Inflammatory macrophage (primary cell): ENCODE measurements around the gene CEP250.
"Not testable (repeated sequence)": the region's sequence is repeated elsewhere in the genome, so short reads cannot be mapped to it uniquely, and the experiment has no call there.

ENCODE experiments used
- DNase-seq, 2 donors: peaks; one replicate each; pipeline ENCODE4 v3.0.0-alpha.2; 2020 to 2022

CEP250 gene

GRCh38 chr20:35529552-35529951, 74.2 kb downstream of the CEP250 start, which contains the start of gene C20orf173:
Gene C20orf173, minus strand, starts transcription at chr20:35529652. Its CDS starts 279 bp downstream, at chr20:35529373.
- DNase-seq: no peak

- DNase-seq: peak; percentile 57 to 75
These were observed 84.4 kb downstream of the CEP250 start for GRCh38 chr20:35539756-35540212.

- no peak for DNase-seq
These were observed 85.9 kb downstream of the CEP250 start for GRCh38 chr20:35541118-35541782.

- DNase-seq: peak; percentile 98
These were observed 86.6 kb downstream of the CEP250 start, which contains the start of gene ERGIC3 for GRCh38 chr20:35541783-35542662. Gene ERGIC3, plus strand, starts transcription at chr20:35542078. Its CDS starts 20 bp downstream, at chr20:35542098.

DNA sequence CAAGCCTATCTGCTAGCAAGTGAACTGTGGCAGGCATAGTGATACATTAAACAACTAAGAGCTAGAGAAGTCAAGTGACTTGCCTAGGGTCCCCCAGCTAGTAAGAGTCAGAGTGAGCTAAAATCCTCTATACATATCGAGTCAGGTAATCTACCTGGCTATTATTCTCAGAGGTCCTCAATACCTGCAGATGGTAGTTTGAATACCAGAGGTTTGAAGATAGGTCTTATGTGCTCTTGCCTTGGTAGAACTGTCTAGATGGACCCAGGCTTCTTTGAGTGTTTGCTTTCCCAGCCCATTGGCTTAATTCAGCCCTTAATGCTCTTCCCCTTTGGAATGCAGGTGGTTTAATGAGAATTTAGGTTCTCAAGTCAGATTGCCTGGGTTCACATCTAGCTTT, 87.6 kb downstream of the CEP250 start:
- DNase-seq: no peak

DNA sequence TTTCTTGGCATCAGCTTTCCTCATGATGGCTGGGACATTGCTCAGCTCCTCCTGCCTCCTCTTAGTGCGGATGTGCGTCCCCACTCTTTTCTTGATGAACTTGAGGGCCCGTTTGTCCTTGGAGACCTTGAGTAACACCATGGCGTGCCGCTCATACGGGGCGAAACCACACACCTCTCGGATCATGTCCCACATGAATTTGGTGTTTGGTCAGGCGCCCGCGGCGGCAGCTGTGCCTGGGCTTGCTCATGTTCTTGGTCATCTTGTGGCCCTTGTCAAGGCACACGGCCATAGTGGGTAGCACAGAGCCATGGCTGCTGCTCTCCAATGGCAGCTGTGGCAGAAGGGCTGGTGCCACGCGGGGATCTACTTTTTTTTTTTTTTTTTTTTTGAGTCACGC, 89.0 kb downstream of the CEP250 start:
- no peak for DNase-seq

GRCh38 chr20:35544941-35545340, 89.5 kb downstream of the CEP250 start:
- DNase-seq: not testable (repeated sequence)

DNA sequence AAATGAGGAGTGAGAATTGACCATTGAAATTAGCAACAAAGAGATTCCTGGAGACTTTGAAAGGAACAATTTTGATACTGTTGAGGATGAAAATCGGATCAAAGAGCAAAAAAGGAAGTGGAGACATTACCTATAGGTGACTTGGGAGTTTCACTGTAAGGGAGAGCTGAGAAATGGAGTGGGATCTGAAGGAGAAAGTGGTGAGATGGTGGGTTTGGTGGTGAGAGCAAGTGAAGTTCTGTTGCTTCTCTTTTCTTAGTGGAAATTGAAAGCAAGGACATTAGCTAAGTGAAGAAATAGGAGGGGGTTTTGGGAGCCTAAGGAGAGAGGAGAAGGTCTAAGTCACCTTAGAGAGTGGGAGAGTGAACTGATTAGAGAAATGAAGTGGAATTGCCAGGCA, 90.7 kb downstream of the CEP250 start:
- DNase-seq: no peak

DNA sequence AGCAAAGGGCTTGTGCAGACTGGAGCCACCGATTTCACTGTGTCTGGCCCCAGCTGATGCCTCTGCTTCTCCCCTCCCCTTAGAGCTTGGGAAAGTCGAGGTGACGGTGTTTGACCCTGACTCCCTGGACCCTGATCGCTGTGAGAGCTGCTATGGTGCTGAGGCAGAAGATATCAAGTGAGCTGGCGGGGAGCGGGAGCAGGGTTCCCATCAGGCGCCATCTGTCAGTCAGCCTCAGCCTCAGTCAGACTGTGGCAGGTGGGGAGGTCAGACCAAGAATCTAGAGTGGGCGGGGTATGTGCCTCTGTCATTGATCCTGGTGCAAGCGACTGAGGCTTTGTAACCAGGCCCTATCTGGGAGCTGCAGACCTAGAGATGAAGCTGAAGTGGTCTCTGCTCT, 91.9 kb downstream of the CEP250 start:
- no peak for DNase-seq

DNA sequence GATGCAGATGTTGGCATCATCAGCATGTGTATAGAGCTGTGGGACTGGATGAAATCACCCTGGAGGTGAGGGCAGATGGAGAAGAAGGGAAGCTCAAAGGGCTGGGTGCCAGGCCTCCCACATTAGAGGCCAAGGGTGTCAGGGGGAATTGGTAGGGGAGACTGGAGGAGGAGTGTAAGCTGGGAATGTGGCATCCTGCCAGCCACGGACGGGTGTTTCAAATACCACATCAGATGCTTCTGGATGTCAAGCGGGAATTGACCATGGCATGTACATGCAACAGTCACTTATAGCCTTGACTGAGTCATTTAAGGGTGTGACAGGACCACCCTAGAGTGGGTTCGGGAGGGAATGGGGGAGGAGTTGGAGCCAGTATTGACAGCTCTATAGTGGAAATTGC, 96.1 kb downstream of the CEP250 start:
- DNase-seq: no peak

DNA sequence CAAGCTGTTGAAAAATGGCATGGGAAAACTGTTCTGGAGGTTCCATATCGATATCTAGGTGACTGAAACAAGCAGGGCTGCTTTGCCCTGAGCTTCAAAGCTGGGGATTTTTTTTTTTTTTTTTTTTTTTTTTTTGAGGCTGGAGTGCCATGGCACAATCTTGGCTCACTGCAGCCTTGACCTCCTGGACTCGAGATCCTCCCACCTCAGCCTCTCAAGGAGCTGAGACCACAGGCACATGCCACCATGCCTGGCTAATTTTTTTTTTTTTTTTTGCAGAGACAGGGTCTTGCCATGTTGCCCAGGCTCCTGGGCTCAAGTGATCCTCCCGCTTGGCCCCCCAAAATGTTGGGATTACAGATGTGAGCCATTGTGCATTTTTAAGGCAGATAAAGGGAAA, 97.5 kb downstream of the CEP250 start:
- DNase-seq: no peak

DNA sequence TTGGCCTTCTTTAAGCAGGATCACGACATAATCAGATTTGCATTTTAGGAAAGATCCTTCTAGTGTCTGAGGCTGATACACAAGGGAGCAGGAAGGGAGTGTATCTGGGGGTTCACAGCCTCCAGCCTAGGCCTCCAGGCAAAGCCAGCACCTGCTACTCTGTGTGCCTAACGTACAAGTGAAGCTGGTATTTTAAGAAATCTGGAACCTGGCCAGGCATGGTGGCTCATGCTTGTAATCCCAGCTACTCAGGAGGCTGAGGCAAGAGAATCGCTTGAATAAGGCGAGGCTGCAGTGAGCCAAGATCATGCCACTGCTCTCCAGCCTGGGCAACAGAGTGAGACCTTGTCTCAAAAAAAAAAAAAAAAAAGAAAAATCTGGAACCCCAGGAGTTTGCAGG, 100.1 kb downstream of the CEP250 start:
- DNase-seq: not testable (repeated sequence)

DNA sequence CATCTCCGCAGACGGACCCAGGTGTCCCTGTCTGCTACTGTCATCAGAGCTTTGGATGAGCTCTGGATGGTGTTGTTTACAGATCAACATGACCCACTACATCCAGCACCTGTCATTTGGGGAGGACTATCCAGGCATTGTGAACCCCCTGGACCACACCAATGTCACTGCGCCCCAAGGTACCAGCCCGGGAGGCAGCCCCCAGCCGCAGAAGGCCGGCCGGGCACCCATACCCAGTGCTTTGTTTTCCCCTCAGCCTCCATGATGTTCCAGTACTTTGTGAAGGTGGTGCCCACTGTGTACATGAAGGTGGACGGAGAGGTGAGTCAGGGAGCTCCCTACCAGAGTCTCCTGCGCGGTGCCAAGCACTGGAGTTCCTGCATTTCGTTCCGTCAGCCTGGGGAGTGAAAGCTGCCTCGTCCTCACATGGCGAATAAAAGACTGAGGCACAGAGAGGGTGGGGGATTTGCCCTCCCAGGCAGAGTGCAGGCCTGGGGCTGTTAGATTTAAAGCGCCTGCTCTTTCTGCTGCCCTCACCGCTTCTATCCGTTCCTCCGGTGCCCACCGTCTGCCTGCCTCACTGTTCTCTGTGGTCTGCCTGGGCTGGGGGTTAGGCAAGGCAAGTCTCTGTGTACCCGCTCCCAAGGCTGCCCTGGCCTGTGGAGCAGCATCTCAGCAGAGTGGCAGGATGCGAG, 100.7 kb downstream of the CEP250 start:
- DNase-seq: no peak

DNA sequence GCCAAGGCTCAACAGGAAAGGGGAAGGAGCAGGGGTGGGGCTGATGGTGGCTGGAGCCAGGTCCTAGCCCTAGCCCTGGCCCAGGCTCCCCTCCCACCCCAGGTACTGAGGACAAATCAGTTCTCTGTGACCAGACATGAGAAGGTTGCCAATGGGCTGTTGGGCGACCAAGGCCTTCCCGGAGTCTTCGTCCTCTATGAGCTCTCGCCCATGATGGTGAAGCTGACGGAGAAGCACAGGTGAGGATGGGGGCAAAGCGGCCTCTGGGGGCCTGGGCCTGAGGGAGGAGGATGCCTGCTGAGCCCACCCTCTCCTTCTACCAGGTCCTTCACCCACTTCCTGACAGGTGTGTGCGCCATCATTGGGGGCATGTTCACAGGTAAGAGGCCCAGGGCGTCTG, 101.5 kb downstream of the CEP250 start:
- DNase-seq: no peak

DNA sequence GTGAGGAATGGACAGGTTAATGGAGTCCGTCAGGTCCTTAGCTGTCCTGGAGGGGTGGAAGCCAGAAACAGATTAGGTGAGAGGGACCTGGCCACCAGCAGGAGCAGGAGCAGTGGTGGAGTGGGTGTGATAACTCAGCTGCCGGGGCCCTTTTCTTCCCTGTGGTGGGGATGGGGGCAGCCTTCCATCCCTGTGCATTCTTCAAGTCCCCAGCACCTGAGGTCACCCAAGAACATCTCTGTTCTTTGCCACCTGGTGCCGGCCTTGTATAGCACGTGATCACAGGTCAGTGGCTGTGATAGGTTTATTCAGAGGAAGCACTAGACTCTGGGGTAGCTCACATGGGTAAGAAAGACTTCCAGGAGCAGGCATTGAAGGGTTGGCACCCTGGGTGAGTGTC, 103.1 kb downstream of the CEP250 start:
- DNase-seq: no peak

- no peak for DNase-seq
These were observed 103.8 kb downstream of the CEP250 start for GRCh38 chr20:35559042-35559693.

GRCh38 chr20:35560105-35560511, 104.7 kb downstream of the CEP250 start:
- no peak for DNase-seq

GRCh38 chr20:35560541-35560940, 105.1 kb downstream of the CEP250 start:
- no peak for DNase-seq

DNA sequence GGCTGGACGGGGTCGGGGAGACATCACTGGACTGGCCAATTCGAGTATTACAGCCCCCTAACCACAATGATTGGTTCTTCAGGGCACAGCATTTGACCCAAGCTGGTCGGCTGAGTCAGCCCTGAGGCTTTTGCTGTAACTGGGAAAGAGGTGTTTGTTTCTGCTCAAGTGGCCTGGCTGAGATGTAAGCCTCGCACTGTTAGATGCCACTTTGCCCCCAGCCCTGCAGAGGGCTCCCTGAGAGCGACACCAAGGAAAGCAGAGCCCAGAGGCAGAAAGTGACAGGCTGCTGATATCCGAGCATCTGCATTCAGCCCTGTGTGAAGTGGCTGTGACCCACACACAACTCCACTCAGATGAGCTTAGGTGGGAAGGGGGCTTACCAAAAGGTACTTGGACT, 105.9 kb downstream of the CEP250 start:
- DNase-seq: peak in 1 of 2 donors; percentile 35

GRCh38 chr20:35561671-35562070, 106.3 kb downstream of the CEP250 start:
- DNase-seq: no peak

GRCh38 chr20:35562541-35563110, 107.2 kb downstream of the CEP250 start:
- no peak for DNase-seq

DNA sequence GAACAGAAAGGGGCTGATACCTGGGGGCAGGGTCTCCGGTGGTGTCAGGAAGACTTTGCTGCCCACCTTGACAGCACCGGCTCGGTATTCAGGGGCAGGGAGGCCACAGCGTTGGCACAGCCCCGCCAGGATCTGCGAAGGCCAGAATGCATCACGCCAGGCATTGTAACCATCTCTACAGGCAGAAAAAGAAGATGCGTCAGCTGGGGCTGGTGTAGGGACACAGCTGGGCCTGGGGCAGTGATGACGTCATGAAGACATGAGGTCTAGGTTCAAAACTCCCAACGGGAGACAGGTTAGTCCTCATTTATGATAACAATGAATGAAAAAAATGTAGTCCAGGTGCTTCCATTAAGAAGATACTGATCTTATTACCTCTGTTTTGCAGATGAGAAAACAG, 108.4 kb downstream of the CEP250 start:
- DNase-seq: no peak
